WTC11 (cell line): ENCODE results near the gene RXRB. TPM values are rescaled to one million over a fixed set of nuclear protein-coding genes. Genes with fewer than 3 reads are reported as not detected.
"Not testable (repeated sequence)": the region's sequence is repeated elsewhere in the genome, so short reads cannot be mapped to it uniquely, and the experiment has no call there.

Source experiments
- ATAC-seq: fragments of 200-7000 bp; cut with Tn5 transposase; 2 replicates; pipeline ENCODE4 v1.10.0; 2021; ENCODE audit warnings: mild to moderate bottlenecking, moderate library complexity
- CTCF ChIA-PET: fragments of 300-600 bp; sonication (Branson Sonifier 250); formaldehyde crosslinking; loops from one replicate; lab custom pipeline; 2021; ENCODE audit warnings: antibody characterized with exemption; lab: Charles Lee
- POLR2A ChIA-PET: fragments of 350-600 bp; sonication (Branson Sonifier 250); formaldehyde crosslinking; loops from one replicate; lab custom pipeline; 2021; ENCODE audit warnings: antibody characterized with exemption; lab: Charles Lee
- DNase-seq: peaks from one replicate; pipeline ENCODE4 v3.0.0; 2021; ENCODE audit warnings: low spot score
- H3K27ac Mint-ChIP-seq: 2 replicates; pipeline ENCODE4 v1.8.0; 2021; ENCODE audit warnings: mixed read lengths
- H3K27me3 Mint-ChIP-seq: 2 replicates; pipeline ENCODE4 v1.8.0; 2021; ENCODE audit warnings: low read depth, mild to moderate bottlenecking, moderate library complexity, mixed read lengths
- H3K36me3 Mint-ChIP-seq: 2 replicates; pipeline ENCODE4 v1.8.0; 2021; ENCODE audit warnings: mixed read lengths
- H3K4me1 Mint-ChIP-seq: 2 replicates; pipeline ENCODE4 v1.8.0; 2022; ENCODE audit warnings: mixed read lengths
- H3K4me3 Mint-ChIP-seq: 2 replicates; pipeline ENCODE4 v1.8.0; 2021; ENCODE audit warnings: mild to moderate bottlenecking, moderate library complexity, mixed read lengths
- H3K9me3 Mint-ChIP-seq: 2 replicates; pipeline ENCODE4 v1.8.0; 2021; ENCODE audit warnings: mixed read lengths
- CREM ChIP-seq: sonication (generic); formaldehyde crosslinking; IDR thresholded peaks from 2 replicates; pipeline ENCODE4 v1.8.1; 2022; ENCODE audit warnings: mild to moderate bottlenecking, missing genetic modification reagents, moderate library complexity
- ELF4 ChIP-seq: sonication (generic); formaldehyde crosslinking; IDR thresholded peaks from 2 replicates; pipeline ENCODE4 v1.8.1; 2022; ENCODE audit warnings: low read depth, mild to moderate bottlenecking, moderate library complexity, missing genetic modification reagents
- GTF2I ChIP-seq: fragments of 250-450 bp; sonication (Bioruptor Pico); conservative IDR thresholded peaks from 2 replicates; pipeline ENCODE4 v1.4.0; 2021; ENCODE audit warnings: mild to moderate bottlenecking
- IRF2 ChIP-seq: sonication (generic); formaldehyde crosslinking; IDR thresholded peaks from 2 replicates; pipeline ENCODE4 v1.8.0; 2022; ENCODE audit warnings: low read depth, missing genetic modification reagents, borderline replicate concordance
- JAZF1 ChIP-seq: fragments of 250-450 bp; sonication (Bioruptor Pico); IDR thresholded peaks from 2 replicates; pipeline ENCODE4 v1.9.0; 2021; ENCODE audit warnings: moderate library complexity, mild to moderate bottlenecking, inconsistent platforms
- JUN ChIP-seq: sonication (generic); formaldehyde crosslinking; IDR thresholded peaks from 2 replicates; pipeline ENCODE4 v1.8.0; 2023; ENCODE audit warnings: mild to moderate bottlenecking, missing genetic modification reagents
- NR1H2 ChIP-seq: sonication (generic); formaldehyde crosslinking; IDR thresholded peaks from 2 replicates; pipeline ENCODE4 v1.9.0; 2021; ENCODE audit warnings: mild to moderate bottlenecking, moderate library complexity, missing genetic modification reagents
- SMAD3 ChIP-seq: sonication (generic); formaldehyde crosslinking; IDR thresholded peaks from 2 replicates; pipeline ENCODE4 v1.8.0; 2022; ENCODE audit warnings: missing genetic modification reagents, mild to moderate bottlenecking, borderline replicate concordance
- SOX15 ChIP-seq: fragments of 250-450 bp; sonication (Bioruptor Pico); IDR thresholded peaks from 2 replicates; pipeline ENCODE4 v1.9.0; 2021; ENCODE audit warnings: mild to moderate bottlenecking
- TCF7 ChIP-seq: sonication (generic); formaldehyde crosslinking; IDR thresholded peaks from 2 replicates; pipeline ENCODE4 v1.8.0; 2022; ENCODE audit warnings: mild to moderate bottlenecking, low read depth, missing genetic modification reagents, moderate library complexity
- TEAD4 ChIP-seq: sonication (generic); formaldehyde crosslinking; IDR thresholded peaks from 2 replicates; pipeline ENCODE4 v1.8.0; 2022; ENCODE audit warnings: mild to moderate bottlenecking, missing genetic modification reagents
- ZNF219 ChIP-seq: sonication (generic); formaldehyde crosslinking; IDR thresholded peaks from 2 replicates; pipeline ENCODE4 v1.8.0; 2023; ENCODE audit warnings: missing genetic modification reagents, mild to moderate bottlenecking, borderline replicate concordance
- ZNF423 ChIP-seq: fragments of 250-450 bp; sonication (Bioruptor Pico); IDR thresholded peaks from 2 replicates; pipeline ENCODE4 v2.1.2; 2022; ENCODE audit warnings: mild to moderate bottlenecking, moderate library complexity
- ZNF671 ChIP-seq: fragments of 250-450 bp; sonication (Bioruptor Pico); IDR thresholded peaks from 2 replicates; pipeline ENCODE4 v1.8.0; 2021; ENCODE audit warnings: mild to moderate bottlenecking
- total RNA-seq: library from RNA; stranded (reverse); gene quantifications from 3 replicates; pipeline ENCODE4 v1.2.3, GENCODE V29; 2021
- TF ChIP-seq, protein P1 (sequence below): sonication (generic); formaldehyde crosslinking; IDR thresholded peaks from 2 replicates; pipeline ENCODE4 v1.8.1; 2022; ENCODE audit warnings: low read depth, missing genetic modification reagents, borderline replicate concordance
- TF ChIP-seq, protein P2 (sequence below): sonication (generic); formaldehyde crosslinking; IDR thresholded peaks from 2 replicates; pipeline ENCODE4 v1.8.0; 2022; ENCODE audit warnings: mild to moderate bottlenecking, missing genetic modification reagents
- TF ChIP-seq, protein P3 (sequence below): fragments of 250-450 bp; sonication (Bioruptor Pico); IDR thresholded peaks from 2 replicates; pipeline ENCODE4 v1.9.0; 2021; ENCODE audit warnings: mild to moderate bottlenecking
- TF ChIP-seq, protein P4 (sequence below): sonication (generic); formaldehyde crosslinking; IDR thresholded peaks from 2 replicates; pipeline ENCODE4 v1.8.1; 2023; ENCODE audit warnings: mild to moderate bottlenecking, missing genetic modification reagents

RXRB gene
- total RNA-seq, 1 experiment from 2014 or later: 24.5 TPM

DNA sequence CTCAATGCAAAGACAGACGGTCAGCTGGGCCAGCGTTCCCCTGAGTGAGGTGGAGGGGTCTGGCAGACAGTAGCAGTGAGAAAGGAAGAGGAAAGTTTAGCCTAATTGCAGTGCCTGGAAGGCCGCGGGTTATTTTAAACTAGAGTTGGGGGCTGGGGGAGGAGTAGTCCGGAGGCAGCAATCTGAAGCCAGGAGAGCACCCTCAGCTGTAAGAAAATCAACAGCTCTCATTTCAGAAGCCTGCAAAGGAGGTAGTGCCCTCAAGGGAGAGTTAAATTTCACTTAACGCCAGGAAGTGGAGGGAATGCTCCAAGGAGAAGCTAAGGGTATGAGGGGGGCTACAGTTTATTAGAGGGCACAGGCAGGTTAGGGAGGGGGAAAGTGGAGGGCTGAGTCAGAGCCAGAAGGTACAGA is 34.8 kb upstream of the RXRB start:
- ATAC-seq (peak; percentile 71), DNase-seq (no peak)
- Mint-ChIP-seq H3K27me3 (peaks cover 27% of the 10 kb centered on the region), H3K9me3 (no peaks in the 10 kb centered on the region), H3K4me3 (peak overlapping the region; percentile 10), H3K4me1 (peaks cover 18% of the 10 kb centered on the region), H3K36me3 (no peaks in the 10 kb centered on the region), H3K27ac (peak overlapping the region; percentile 77)
- POLR2A ChIA-PET: interaction anchor here (0.6 to 0.7 kb wide), 2 partner anchors 23 to 155 kb away, joined by 3 read pairs; no protein-coding TSS in a partner anchor
- CTCF ChIA-PET: interaction anchor here (0.6 to 3.8 kb wide), 11 partner anchors 9 to 251 kb away, joined by 3 to 28 read pairs (median 3); no protein-coding TSS in a partner anchor
- TF ChIP-seq TEAD4 (CRISPR knock-in tag) (no peak), IRF2 (no peak), SMAD3 (no peak), ZNF219 (CRISPR knock-in tag) (no peak), SOX15 (CRISPR knock-in tag) (no peak), JUN (no peak), JAZF1 (CRISPR knock-in tag) (no peak), TCF7 (CRISPR knock-in tag) (no peak), ZNF423 (CRISPR knock-in tag) (no peak), ELF4 (CRISPR knock-in tag) (no peak), GTF2I (CRISPR knock-in tag) (no peak), CREM (no peak)
- TF ChIP-seq, protein P1, sequence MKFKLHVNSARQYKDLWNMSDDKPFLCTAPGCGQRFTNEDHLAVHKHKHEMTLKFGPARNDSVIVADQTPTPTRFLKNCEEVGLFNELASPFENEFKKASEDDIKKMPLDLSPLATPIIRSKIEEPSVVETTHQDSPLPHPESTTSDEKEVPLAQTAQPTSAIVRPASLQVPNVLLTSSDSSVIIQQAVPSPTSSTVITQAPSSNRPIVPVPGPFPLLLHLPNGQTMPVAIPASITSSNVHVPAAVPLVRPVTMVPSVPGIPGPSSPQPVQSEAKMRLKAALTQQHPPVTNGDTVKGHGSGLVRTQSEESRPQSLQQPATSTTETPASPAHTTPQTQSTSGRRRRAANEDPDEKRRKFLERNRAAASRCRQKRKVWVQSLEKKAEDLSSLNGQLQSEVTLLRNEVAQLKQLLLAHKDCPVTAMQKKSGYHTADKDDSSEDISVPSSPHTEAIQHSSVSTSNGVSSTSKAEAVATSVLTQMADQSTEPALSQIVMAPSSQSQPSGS: no peak
- TF ChIP-seq, protein P2, sequence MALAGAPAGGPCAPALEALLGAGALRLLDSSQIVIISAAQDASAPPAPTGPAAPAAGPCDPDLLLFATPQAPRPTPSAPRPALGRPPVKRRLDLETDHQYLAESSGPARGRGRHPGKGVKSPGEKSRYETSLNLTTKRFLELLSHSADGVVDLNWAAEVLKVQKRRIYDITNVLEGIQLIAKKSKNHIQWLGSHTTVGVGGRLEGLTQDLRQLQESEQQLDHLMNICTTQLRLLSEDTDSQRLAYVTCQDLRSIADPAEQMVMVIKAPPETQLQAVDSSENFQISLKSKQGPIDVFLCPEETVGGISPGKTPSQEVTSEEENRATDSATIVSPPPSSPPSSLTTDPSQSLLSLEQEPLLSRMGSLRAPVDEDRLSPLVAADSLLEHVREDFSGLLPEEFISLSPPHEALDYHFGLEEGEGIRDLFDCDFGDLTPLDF: no peak
- TF ChIP-seq, protein P3, sequence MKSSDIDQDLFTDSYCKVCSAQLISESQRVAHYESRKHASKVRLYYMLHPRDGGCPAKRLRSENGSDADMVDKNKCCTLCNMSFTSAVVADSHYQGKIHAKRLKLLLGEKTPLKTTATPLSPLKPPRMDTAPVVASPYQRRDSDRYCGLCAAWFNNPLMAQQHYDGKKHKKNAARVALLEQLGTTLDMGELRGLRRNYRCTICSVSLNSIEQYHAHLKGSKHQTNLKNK (CRISPR knock-in tag): no peak

DNA sequence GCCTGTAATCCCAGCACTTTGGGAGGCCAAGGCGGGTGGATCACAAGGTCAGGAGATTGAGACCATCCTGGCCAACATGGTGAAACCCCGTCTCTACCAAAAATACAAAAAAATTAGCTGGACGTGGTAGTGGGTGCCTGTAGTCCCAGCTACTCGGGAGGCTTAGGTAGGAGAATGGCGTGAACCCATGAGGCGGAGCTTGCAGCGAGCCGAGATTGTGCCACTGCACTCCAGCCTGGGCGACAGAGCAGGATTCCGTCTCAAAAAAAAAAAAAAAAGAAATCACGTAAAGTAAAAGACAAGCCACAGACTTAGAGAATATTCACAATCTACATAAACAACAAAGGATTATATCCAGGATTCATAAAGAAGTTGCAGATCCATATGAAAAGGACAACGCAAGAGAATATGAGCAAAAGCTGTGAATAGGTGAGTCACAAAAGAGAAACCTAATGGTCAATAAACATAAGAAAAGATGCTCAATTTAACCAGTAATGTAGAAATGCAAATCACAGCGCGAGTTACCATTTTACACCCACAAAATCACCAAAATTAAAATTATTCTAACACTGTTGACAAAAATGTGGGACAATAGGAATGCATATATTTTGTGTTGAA is 26.1 kb upstream of the RXRB start:
- POLR2A ChIA-PET, DNase-seq, H3K36me3 Mint-ChIP-seq, H3K9me3 Mint-ChIP-seq: not testable (repeated sequence)
- Mint-ChIP-seq H3K27ac (peak overlapping the region; percentile 71; the same call in 1 of the 2 replicates), H3K4me3 (peak overlapping the region; percentile 59), H3K4me1 (peaks cover 21% of the 10 kb centered on the region), H3K27me3 (peaks cover 27% of the 10 kb centered on the region)
- ATAC-seq: peak; percentile 18; the same call in 1 of the 2 replicates
- CTCF ChIA-PET: interaction anchor here (0.6 to 2.4 kb wide), 11 partner anchors 9 to 293 kb away, joined by 3 to 31 read pairs (median 3); partner anchors contain the start of genes COL11A2, HSD17B8 and RING1

DNA sequence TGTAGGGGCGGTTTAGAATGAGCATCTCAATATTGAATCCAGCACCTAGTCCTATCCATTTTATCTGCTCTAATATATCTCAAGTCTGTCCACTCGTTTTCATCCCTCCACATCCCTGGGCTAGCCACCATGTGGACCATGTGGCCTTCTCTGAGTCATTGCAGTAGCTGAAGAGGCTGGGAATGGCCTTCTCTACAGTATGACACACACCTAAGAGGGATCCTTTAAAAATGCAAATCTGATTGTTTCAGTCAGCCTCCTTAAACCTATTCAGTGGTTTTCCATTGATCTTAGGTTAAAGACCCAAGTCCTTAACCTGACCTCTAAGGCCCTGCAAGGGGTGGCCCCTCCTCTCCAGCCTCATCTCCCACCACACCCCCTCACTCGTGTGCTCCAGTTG is 17.2 kb upstream of the RXRB start:
- Mint-ChIP-seq H3K4me1 (peaks cover 25% of the 10 kb centered on the region), H3K27me3 (peaks cover 97% of the 10 kb centered on the region), H3K36me3 (no peaks in the 10 kb centered on the region), H3K27ac (no peak overlapping the region), H3K9me3 (0 out of 2 replicates have a peak, but pooled peaks cover 3% of the 10 kb centered on the region), H3K4me3 (no peak overlapping the region)
- TF ChIP-seq, protein P4, sequence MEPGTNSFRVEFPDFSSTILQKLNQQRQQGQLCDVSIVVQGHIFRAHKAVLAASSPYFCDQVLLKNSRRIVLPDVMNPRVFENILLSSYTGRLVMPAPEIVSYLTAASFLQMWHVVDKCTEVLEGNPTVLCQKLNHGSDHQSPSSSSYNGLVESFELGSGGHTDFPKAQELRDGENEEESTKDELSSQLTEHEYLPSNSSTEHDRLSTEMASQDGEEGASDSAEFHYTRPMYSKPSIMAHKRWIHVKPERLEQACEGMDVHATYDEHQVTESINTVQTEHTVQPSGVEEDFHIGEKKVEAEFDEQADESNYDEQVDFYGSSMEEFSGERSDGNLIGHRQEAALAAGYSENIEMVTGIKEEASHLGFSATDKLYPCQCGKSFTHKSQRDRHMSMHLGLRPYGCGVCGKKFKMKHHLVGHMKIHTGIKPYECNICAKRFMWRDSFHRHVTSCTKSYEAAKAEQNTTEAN (CRISPR knock-in tag): no peak
- no peak for TF ChIP-seq ZNF671
- no peak for TF ChIP-seq NR1H2 (CRISPR knock-in tag)
- POLR2A ChIA-PET: no interaction called here
- no peak for ATAC-seq
- CTCF ChIA-PET: interaction anchor here (1.3 to 2.6 kb wide), 2 partner anchors 30 to 91 kb away, joined by 3 to 14 read pairs; no protein-coding TSS in a partner anchor
- no peak for DNase-seq
